Posterior vena cava (tissue), 2 donors: ENCODE measurements around the gene C13orf42. TPM values are rescaled to one million over a fixed set of nuclear protein-coding genes. Genes with fewer than 3 reads are reported as not detected.
"Not testable (repeated sequence)": the region's sequence is repeated elsewhere in the genome, so short reads cannot be mapped to it uniquely, and the experiment has no call there.

Experiments
- DNase-seq: peaks from one replicate; pipeline ENCODE4 v3.0.0-alpha.2; 2020; ENCODE audit warnings: low spot score
- intact Hi-C, 2 donors: fragments of 100-400 bp; cut with DNase I; formaldehyde crosslinking; loops; one replicate each; pipeline versions ENCODE4 v1.14.1 to v1.14.2; 2022 to 2023
- total RNA-seq, 2 donors: library from RNA; stranded (reverse); fragmentation: NEBNext Ultra II Directional; extraction: Animal tissue kit (Norgen Biotek cat#: 25700); gene quantifications; one replicate each; pipeline ENCODE4 v1.2.1, GENCODE V29; 2021
- donor health status: DM: yes; HTN: yes; CAD: no.
- donor health status: DM: yes; HTN: yes; CAD: no.

The C13orf42 gene
- total RNA-seq, 2 donors from 2014 or later = not detected

DNA sequence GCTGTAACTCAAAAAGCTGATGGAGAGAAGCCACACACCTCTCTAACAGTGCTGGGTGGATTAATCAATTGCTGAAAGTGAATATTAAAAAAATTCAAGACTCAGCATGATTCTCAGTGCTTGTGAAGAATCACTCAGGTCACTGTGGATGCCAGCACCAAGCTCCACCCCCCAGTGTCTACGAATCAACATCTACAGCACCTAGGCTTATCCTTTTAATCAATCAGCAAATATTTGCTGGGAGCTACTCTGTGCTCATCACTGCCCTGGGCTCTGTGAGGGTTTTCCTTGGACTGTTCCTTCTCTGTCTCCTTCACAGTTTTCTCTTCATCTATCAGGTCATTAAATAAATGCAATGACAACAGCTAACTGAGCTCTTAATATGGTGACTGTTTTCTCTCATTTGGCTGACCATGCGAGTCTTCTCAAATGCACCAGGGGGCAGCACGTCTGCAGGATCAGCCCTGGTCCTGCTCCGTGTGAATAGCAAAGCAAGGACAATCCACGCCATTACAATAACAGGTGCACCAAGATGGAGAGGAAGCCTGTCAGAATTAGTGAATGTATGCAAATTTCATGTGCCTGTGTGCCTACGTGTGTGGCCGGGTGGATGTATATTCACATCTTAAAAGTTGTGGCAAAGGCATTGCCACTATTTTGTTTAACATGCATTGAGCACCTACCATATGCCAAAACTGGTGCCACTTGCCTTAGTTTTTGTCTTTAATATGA lies 14.6 kb upstream of the C13orf42 start:
- intact Hi-C loops = no loop called here
- DNase-seq = no peak

DNA sequence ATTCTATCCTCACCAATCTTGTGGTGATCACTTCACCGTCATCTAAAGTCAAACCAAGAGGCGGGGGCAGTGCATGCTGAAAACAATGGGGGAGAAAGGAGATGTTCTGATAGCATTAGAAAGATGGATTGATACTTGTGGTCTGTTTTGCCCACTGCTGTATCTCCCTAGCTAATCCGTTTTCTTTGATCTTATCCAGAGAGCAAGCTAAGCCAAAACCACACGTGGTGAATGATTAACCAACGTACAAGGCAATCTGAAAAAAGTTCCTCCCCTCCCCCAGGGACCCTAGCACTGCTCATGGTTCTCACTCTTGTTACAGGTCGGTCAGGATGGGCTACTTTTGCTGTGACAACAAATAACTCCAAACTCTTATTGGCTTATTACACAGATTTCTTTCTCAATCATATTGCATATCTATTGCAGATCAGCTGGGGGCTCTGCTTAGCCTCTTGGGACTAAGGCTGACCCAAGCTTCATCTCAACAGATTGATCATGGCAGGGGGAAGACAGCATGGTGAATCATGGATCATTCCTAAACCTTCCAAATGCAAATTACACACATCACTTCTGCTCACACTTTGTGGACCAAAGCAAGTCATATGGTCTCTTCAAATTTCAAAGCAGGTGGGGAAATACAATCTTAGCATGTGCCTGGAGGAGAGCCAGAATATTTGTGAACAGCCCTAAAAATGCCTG lies 11.9 kb upstream of the C13orf42 start:
- DNase-seq = no peak
- intact Hi-C loops = no loop called here

GRCh38 chr13:51120873-51121272 lies 9.8 kb upstream of the C13orf42 start:
- DNase-seq, intact Hi-C loops: not testable (repeated sequence)

DNA sequence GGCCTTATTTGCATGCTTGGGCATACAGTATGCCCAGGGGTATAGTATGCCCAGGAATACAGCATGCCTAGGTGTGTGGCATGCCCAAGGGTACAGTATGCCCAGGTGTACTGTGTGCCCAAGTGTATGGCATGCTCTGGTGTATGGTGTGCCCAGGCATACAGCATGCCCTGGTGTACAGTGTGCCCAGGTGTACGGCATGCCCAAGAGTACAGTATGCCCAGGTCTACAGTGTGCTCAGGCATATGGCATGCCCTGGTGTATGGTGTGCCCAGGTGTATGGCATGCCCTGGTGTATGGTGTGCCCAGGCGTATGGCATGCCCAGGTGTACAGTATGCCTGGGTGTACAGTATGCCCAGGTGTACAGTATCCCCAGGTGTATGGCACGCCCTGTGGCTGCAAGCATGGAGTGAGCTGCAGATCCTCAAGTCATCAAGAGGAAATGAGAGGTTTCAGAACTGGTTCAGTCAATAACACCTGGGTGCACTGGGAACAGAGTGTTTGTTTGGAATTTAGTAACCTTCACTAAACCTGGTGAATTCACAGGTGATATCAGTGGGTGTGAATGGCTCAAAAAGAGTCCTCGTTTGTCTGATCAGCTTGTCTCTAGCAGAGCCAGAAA lies 7.8 kb upstream of the C13orf42 start:
- no peak for DNase-seq
- intact Hi-C loops = no loop called here

DNA sequence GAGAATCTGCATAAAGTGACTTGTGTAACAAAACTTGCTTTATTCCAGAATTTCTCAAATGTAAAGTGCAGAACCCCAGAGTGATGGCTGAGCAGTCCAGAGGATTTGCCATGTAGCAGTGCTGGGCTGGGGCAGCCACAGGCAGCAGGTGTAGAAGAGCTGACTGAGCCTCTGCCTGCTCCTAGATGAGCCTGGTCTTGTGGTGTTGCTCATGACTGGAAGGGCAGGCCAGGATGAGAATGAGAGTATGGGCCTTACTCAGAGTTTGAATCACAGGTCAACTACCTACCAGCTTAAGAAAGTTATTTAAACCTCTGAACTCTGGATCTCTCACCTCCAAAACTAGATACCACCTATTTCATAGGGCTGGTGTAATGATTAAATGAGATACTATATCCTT lies 2.9 kb upstream of the C13orf42 start:
- intact Hi-C loops = no loop called here
- no peak for DNase-seq

GRCh38 chr13:51113186-51113881 lies 2.3 kb upstream of the C13orf42 start:
- intact Hi-C loops = no loop called here
- DNase-seq = no peak

GRCh38 chr13:51112771-51113170 lies 1.7 kb upstream of the C13orf42 start:
- intact Hi-C loops = no loop called here

DNA sequence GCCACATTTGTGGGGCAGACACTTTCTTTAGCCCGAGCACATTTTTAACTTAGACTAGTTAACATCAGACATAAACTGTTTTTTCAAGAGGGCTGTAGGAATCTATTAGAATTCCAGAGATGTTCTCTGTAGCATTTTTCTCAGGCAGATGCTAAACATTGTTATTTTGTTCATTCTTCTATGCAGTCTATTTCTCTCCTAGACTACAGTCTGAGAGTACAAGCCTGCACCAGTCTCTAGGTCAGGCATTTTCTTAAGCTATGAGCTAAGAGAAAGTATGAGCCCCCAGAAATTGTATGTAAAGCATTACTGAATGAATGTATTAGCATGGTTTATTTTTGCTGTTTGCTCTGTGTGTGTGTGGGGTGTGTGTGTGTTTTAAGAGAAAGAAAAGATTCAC lies 923 bp upstream of the C13orf42 start:
- DNase-seq = no peak
- intact Hi-C loops = no loop called here

More at GRCh38 chr13:51112771-51113170, 1.7 kb upstream of the C13orf42 start:
- no peak for DNase-seq

DNA sequence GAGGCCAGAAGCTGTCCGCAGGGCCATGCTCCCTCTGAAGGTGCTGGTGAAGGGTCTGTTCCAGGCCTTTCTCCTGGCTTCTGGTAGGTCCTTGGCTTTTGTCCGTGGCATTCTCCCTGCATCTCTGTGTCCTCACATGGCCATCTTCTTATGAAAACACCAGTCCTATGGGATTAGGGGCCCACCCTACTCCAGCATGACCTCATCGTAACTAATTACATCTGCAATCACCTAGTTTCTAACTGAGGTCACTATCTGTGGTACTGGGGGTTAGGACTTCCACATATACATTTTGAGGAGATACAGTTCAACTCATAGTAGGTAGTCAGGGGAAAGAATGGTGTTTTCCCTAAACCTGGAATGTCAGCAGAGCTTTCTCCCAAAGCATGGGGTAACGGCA lies 3.1 kb downstream of the C13orf42 start:
- intact Hi-C loops = no loop called here
- no peak for DNase-seq

- intact Hi-C loops = no loop called here
- DNase-seq = no peak
Observed at GRCh38 chr13:51105046-51105445, 6.0 kb downstream of the C13orf42 start.

- intact Hi-C loops = no loop called here
- no peak for DNase-seq
Observed at GRCh38 chr13:51101636-51102235, 9.3 kb downstream of the C13orf42 start.

GRCh38 chr13:51097353-51098043 lies 13.6 kb downstream of the C13orf42 start:
- intact Hi-C loops = no loop called here
- no peak for DNase-seq

- intact Hi-C loops = no loop called here
- no peak for DNase-seq
Observed at GRCh38 chr13:51096131-51096530, 14.9 kb downstream of the C13orf42 start.

- no peak for DNase-seq
- intact Hi-C loops = no loop called here
Observed at GRCh38 chr13:51093574-51093973, 17.5 kb downstream of the C13orf42 start.

- no peak for DNase-seq
- intact Hi-C loops = no loop called here
Observed at GRCh38 chr13:51091839-51092238, 19.2 kb downstream of the C13orf42 start.

- DNase-seq = no peak
- intact Hi-C loops = no loop called here
Observed at GRCh38 chr13:51083706-51084105, 27.4 kb downstream of the C13orf42 start.

DNA sequence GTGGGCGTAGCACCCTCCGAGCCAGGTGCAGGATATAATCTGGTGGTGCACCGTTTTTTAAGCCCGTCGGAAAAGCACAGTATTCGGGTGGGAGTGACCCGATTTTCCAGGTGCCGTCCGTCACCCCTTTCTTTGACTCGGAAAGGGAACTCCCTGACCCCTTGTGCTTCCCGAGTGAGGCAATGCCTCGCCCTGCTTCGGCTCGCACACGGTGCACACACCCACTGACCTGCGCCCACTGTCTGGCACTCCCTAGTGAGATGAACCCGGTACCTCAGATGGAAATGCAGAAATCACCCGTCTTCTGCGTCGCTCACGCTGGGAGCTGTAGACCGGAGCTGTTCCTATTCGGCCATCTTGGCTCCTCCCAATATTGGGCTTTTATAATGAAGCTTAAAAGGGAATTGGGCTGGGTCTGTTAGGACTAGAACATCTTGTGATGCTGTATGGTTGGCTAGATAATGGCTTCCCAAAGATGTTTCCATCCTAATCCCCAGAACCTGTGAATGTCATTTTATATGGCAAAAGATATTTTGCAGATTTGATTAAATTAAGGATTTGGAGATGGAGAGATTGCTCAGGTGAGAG lies 30.5 kb downstream of the C13orf42 start:
- intact Hi-C loops, DNase-seq: not testable (repeated sequence)

GRCh38 chr13:51071493-51071892 lies 39.6 kb downstream of the C13orf42 start:
- intact Hi-C loops = loop anchor here in 1 of 2 donors (2.0 kb wide), 1 partner anchor 67 kb away; no protein-coding TSS in a partner anchor

More at GRCh38 chr13:51071493-51071892, 39.6 kb downstream of the C13orf42 start:
- no peak for DNase-seq
